GM23338 (cell line): Measurements from ENCODE around the gene C22orf23. TPM values are rescaled to one million over a fixed set of nuclear protein-coding genes. Genes with fewer than 3 reads are reported as not detected.

Experiments used
- ATAC-seq: fragments of 200-7000 bp; cut with Tn5 transposase; 3 replicates; pipeline ENCODE4 v1.9.1; 2020
- DNase-seq: peaks from one replicate; pipeline ENCODE4 v3.0.0-alpha.2; 2015; ENCODE audit warnings: low spot score
- H2AFZ ChIP-seq: fragments of 200-600 bp; sonication (generic); 2 replicates; pipeline ENCODE4 v1.8.0; 2016; ENCODE audit warnings: antibody characterized with exemption, mild to moderate bottlenecking, moderate library complexity
- H3F3A ChIP-seq: fragments of 200-600 bp; sonication (generic); replicated peaks from 2 replicates; pipeline ENCODE4 v1.8.0; 2017; ENCODE audit warnings: antibody characterized with exemption, mixed run types, low read depth
- H3K27ac ChIP-seq: fragments of 200-600 bp; sonication (generic); 2 replicates; pipeline ENCODE4 v1.6.1; 2016; ENCODE audit warnings: low read depth
- H3K27me3 ChIP-seq: fragments of 200-600 bp; sonication (generic); 2 replicates; pipeline ENCODE4 v1.8.0; 2016; ENCODE audit warnings: mild to moderate bottlenecking, mixed run types, moderate library complexity; ENCODE audit not compliant: insufficient read depth
- H3K36me3 ChIP-seq: fragments of 200-600 bp; sonication (generic); 2 replicates; pipeline ENCODE4 v1.8.0; 2016; ENCODE audit warnings: mild to moderate bottlenecking; ENCODE audit not compliant: insufficient read depth
- H3K4me1 ChIP-seq: fragments of 200-600 bp; sonication (generic); 2 replicates; pipeline ENCODE4 v1.8.0; 2016; ENCODE audit warnings: mild to moderate bottlenecking, moderate library complexity; ENCODE audit not compliant: insufficient read depth
- H3K4me2 ChIP-seq: fragments of 200-600 bp; sonication (generic); 2 replicates; pipeline ENCODE4 v1.7.1; 2017; ENCODE audit warnings: mixed run types
- H3K4me3 ChIP-seq: fragments of 200-600 bp; sonication (generic); 2 replicates; pipeline ENCODE4 v1.6.1; 2016; ENCODE audit warnings: mixed run types
- H3K79me2 ChIP-seq: fragments of 200-600 bp; sonication (generic); replicated peaks from 2 replicates; pipeline ENCODE4 v1.8.0; 2017; ENCODE audit warnings: mild to moderate bottlenecking; ENCODE audit not compliant: insufficient read depth
- H3K9me2 ChIP-seq: fragments of 200-600 bp; sonication (generic); 2 replicates; pipeline ENCODE4 v1.8.0; 2017; ENCODE audit not compliant: insufficient read depth
- H4K20me1 ChIP-seq: fragments of 200-600 bp; sonication (generic); replicated peaks from 2 replicates; pipeline ENCODE4 v1.8.0; 2017; ENCODE audit warnings: mild to moderate bottlenecking; ENCODE audit not compliant: insufficient read depth
- H3K27ac Mint-ChIP-seq: 2 replicates; pipeline ENCODE4 v1.8.0; 2020; ENCODE audit warnings: inconsistent platforms, mild to moderate bottlenecking, moderate library complexity, mixed read lengths
- H3K27me3 Mint-ChIP-seq: 3 replicates; pipeline ENCODE4 v1.8.0; 2022; ENCODE audit warnings: low read depth, mild to moderate bottlenecking, moderate library complexity, mixed read lengths, inconsistent platforms; ENCODE audit not compliant: insufficient read depth, poor library complexity
- H3K36me3 Mint-ChIP-seq: 3 replicates; pipeline ENCODE4 v1.8.0; 2021; ENCODE audit warnings: low read depth, mild to moderate bottlenecking, inconsistent platforms, moderate library complexity, mixed read lengths
- H3K4me1 Mint-ChIP-seq: 3 replicates; pipeline ENCODE4 v1.8.0; 2020; ENCODE audit warnings: mild to moderate bottlenecking, inconsistent platforms, mixed read lengths
- H3K4me3 Mint-ChIP-seq: 3 replicates; pipeline ENCODE4 v1.8.0; 2021; ENCODE audit warnings: moderate library complexity, mild to moderate bottlenecking, inconsistent platforms, mixed read lengths
- H3K9me3 Mint-ChIP-seq: 3 replicates; pipeline ENCODE4 v1.8.0; 2020; ENCODE audit warnings: moderate library complexity, mild to moderate bottlenecking, inconsistent platforms, mixed read lengths
- CREB1 ChIP-seq: fragments of 250-450 bp; sonication (Bioruptor Pico); IDR thresholded peaks from 2 replicates; pipeline ENCODE4 v1.5.0; 2020; ENCODE audit warnings: low read depth, mild to moderate bottlenecking, moderate library complexity
- EZH2 ChIP-seq: fragments of 200-600 bp; sonication (generic); IDR thresholded peaks from one replicate; pipeline ENCODE4 v1.8.0; 2017; ENCODE audit warnings: antibody characterized with exemption, mild to moderate bottlenecking, low read depth; ENCODE audit not compliant: unreplicated experiment
- JUNB ChIP-seq: IDR thresholded peaks from one replicate; pipeline ENCODE4 v1.6.1; 2016; ENCODE audit warnings: antibody characterized with exemption; ENCODE audit not compliant: unreplicated experiment
- NANOG ChIP-seq: IDR thresholded peaks from 2 replicates; pipeline ENCODE4 v1.6.1; 2016; ENCODE audit warnings: antibody characterized with exemption, borderline replicate concordance
- STAT1 ChIP-seq: IDR thresholded peaks from one replicate; pipeline ENCODE4 v1.6.1; 2016; ENCODE audit warnings: antibody characterized with exemption; ENCODE audit not compliant: unreplicated experiment
- ZNF114 ChIP-seq: fragments of 250-450 bp; sonication (Bioruptor Pico); IDR thresholded peaks from 2 replicates; pipeline ENCODE4 v1.5.0; 2020; ENCODE audit warnings: mild to moderate bottlenecking, moderate library complexity
- ZNF331 ChIP-seq: fragments of 250-450 bp; sonication (Bioruptor Pico); IDR thresholded peaks from 2 replicates; pipeline ENCODE4 v1.5.0; 2020; ENCODE audit warnings: low read depth, mild to moderate bottlenecking, moderate library complexity
- polyA plus RNA-seq: library from polyadenylated mRNA; unstranded; fragments of >200 nt; fragmentation: Nextera tagmentation; extraction: Ambion mirVana; gene quantifications from 2 replicates; pipeline ENCODE4 v1.2.1, GENCODE V29; 2016
- total RNA-seq: library from RNA; depleted of rRNA; stranded (reverse); fragments of >200 nt; shearing (Covaris generic); gene quantifications from 2 replicates; pipeline ENCODE4 v1.2.3, GENCODE V29; 2014
- TF ChIP-seq, protein P1 (sequence below): fragments of 250-450 bp; sonication (Bioruptor Pico); IDR thresholded peaks from 2 replicates; pipeline ENCODE4 v1.5.0; 2020; ENCODE audit warnings: mild to moderate bottlenecking, moderate library complexity
- TF ChIP-seq, protein P2 (sequence below): IDR thresholded peaks from one replicate; pipeline ENCODE4 v1.6.1; 2018; ENCODE audit warnings: antibody characterized with exemption; ENCODE audit not compliant: unreplicated experiment
- TF ChIP-seq, protein P3 (sequence below), 2 experiments: fragments of 200-600 bp in 1 of 2; sonication (generic) in 1 of 2; conservative IDR thresholded peaks; 2 replicates each; pipeline versions ENCODE4 v1.5.1 to v1.6.1; 2016 to 2017; ENCODE audit warnings: antibody characterized with exemption in 2 of 2, low read depth in 2 of 2, mild to moderate bottlenecking in 2 of 2, moderate library complexity in 1 of 2

The C22orf23 gene
- total and polyA plus RNA-seq, 2 experiments from 2014 or later, result 0.38 TPM; not detected in 1

DNA sequence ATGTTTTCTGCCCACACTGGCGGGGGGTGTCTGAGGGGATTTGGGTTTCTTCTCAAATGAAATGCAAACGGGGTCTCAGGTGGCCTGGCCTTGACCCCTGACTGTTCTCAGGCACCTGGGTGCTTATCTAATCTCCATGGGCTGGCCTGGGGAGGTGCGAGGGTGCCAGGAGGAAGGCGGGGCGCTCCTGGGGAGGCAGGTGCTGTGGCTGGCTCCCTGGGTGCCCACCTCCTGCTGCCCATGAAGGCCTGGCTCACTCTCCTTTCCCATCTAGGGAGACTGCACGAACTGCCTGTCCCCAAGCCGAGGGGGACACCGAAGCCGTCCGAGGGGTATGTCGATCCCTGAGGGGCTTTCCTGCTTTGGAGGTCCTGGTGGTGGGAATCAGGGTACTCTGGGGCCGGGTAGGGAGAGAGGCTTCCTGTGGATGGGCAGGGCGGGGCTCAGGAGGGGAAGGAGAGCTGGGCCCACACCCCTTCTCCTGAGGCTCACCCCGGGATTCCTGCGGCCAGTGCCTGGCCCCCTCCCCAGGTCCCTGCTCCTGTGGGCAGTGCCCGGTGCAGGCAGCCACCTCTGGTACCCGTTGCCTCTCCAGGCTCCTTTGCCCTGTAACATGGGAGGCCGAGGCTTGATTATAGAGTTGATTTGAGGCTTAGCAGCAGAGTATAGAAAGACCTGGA lies 28.9 kb downstream of the C22orf23 start (continued):
- TF ChIP-seq, protein P1, sequence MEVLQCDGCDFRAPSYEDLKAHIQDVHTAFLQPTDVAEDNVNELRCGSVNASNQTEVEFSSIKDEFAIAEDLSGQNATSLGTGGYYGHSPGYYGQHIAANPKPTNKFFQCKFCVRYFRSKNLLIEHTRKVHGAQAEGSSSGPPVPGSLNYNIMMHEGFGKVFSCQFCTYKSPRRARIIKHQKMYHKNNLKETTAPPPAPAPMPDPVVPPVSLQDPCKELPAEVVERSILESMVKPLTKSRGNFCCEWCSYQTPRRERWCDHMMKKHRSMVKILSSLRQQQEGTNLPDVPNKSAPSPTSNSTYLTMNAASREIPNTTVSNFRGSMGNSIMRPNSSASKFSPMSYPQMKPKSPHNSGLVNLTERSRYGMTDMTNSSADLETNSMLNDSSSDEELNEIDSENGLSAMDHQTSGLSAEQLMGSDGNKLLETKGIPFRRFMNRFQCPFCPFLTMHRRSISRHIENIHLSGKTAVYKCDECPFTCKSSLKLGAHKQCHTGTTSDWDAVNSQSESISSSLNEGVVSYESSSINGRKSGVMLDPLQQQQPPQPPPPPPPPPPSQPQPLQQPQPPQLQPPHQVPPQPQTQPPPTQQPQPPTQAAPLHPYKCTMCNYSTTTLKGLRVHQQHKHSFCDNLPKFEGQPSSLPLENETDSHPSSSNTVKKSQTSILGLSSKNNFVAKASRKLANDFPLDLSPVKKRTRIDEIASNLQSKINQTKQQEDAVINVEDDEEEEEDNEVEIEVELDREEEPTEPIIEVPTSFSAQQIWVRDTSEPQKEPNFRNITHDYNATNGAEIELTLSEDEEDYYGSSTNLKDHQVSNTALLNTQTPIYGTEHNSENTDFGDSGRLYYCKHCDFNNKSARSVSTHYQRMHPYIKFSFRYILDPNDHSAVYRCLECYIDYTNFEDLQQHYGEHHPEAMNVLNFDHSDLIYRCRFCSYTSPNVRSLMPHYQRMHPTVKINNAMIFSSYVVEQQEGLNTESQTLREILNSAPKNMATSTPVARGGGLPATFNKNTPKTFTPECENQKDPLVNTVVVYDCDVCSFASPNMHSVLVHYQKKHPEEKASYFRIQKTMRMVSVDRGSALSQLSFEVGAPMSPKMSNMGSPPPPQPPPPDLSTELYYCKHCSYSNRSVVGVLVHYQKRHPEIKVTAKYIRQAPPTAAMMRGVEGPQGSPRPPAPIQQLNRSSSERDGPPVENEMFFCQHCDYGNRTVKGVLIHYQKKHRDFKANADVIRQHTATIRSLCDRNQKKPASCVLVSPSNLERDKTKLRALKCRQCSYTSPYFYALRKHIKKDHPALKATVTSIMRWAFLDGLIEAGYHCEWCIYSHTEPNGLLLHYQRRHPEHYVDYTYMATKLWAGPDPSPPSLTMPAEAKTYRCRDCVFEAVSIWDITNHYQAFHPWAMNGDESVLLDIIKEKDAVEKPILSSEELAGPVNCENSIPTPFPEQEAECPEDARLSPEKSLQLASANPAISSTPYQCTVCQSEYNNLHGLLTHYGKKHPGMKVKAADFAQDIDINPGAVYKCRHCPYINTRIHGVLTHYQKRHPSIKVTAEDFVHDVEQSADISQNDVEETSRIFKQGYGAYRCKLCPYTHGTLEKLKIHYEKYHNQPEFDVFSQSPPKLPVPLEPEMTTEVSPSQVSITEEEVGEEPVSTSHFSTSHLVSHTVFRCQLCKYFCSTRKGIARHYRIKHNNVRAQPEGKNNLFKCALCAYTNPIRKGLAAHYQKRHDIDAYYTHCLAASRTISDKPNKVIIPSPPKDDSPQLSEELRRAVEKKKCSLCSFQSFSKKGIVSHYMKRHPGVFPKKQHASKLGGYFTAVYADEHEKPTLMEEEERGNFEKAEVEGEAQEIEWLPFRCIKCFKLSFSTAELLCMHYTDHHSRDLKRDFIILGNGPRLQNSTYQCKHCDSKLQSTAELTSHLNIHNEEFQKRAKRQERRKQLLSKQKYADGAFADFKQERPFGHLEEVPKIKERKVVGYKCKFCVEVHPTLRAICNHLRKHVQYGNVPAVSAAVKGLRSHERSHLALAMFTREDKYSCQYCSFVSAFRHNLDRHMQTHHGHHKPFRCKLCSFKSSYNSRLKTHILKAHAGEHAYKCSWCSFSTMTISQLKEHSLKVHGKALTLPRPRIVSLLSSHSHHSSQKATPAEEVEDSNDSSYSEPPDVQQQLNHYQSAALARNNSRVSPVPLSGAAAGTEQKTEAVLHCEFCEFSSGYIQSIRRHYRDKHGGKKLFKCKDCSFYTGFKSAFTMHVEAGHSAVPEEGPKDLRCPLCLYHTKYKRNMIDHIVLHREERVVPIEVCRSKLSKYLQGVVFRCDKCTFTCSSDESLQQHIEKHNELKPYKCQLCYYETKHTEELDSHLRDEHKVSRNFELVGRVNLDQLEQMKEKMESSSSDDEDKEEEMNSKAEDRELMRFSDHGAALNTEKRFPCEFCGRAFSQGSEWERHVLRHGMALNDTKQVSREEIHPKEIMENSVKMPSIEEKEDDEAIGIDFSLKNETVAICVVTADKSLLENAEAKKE (CRISPR knock-in tag), result no peak
- TF ChIP-seq NANOG, result no peak
- TF ChIP-seq ZNF114, result no peak
- TF ChIP-seq ZNF331 (CRISPR knock-in tag), result no peak

DNA sequence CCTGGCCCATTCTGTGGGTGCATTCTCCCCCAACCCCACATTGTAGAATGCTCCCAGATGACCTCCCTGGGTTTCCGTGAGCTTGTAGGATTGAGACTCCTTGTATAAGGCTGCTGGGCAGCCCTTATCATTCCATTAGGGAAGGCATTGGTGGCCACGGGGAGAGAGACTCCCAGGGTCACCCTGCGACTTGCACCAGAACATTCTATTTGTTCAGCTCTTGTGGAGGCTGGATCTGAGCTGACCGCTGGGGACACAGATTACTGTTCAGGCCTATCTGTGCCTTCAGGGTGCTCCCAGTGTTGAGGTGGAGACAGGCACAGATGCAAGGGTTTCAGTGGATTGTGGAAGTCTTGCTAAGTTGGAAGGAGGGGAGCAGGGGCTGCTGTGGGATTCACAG lies 29.5 kb downstream of the C22orf23 start:
- Histone ChIP-seq H3K27me3 (no peaks in the 10 kb centered on the region), H3K27ac (no peak overlapping the region), H2AFZ (no peak overlapping the region), H4K20me1 (no peaks in the 10 kb centered on the region), H3K79me2 (no peaks in the 10 kb centered on the region), H3K4me2 (no peak overlapping the region), H3F3A (no peaks in the 10 kb centered on the region), H3K4me3 (no peak overlapping the region), H3K4me1 (no peaks in the 10 kb centered on the region), H3K9me2 (no peaks in the 10 kb centered on the region), H3K36me3 (no peaks in the 10 kb centered on the region)
- Mint-ChIP-seq H3K27ac (no peak overlapping the region), H3K27me3 (peaks cover 4% of the 10 kb centered on the region), H3K4me1 (no peaks in the 10 kb centered on the region), H3K4me3 (no peak overlapping the region), H3K9me3 (no peaks in the 10 kb centered on the region), H3K36me3 (peaks cover 13% of the 10 kb centered on the region; the same call in 2 of the 3 replicates)
- no peak for ATAC-seq
- no peak for DNase-seq
- TF ChIP-seq EZH2, result no peak
- TF ChIP-seq, protein P2, sequence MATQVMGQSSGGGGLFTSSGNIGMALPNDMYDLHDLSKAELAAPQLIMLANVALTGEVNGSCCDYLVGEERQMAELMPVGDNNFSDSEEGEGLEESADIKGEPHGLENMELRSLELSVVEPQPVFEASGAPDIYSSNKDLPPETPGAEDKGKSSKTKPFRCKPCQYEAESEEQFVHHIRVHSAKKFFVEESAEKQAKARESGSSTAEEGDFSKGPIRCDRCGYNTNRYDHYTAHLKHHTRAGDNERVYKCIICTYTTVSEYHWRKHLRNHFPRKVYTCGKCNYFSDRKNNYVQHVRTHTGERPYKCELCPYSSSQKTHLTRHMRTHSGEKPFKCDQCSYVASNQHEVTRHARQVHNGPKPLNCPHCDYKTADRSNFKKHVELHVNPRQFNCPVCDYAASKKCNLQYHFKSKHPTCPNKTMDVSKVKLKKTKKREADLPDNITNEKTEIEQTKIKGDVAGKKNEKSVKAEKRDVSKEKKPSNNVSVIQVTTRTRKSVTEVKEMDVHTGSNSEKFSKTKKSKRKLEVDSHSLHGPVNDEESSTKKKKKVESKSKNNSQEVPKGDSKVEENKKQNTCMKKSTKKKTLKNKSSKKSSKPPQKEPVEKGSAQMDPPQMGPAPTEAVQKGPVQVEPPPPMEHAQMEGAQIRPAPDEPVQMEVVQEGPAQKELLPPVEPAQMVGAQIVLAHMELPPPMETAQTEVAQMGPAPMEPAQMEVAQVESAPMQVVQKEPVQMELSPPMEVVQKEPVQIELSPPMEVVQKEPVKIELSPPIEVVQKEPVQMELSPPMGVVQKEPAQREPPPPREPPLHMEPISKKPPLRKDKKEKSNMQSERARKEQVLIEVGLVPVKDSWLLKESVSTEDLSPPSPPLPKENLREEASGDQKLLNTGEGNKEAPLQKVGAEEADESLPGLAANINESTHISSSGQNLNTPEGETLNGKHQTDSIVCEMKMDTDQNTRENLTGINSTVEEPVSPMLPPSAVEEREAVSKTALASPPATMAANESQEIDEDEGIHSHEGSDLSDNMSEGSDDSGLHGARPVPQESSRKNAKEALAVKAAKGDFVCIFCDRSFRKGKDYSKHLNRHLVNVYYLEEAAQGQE, result no peak
- TF ChIP-seq, protein P3, sequence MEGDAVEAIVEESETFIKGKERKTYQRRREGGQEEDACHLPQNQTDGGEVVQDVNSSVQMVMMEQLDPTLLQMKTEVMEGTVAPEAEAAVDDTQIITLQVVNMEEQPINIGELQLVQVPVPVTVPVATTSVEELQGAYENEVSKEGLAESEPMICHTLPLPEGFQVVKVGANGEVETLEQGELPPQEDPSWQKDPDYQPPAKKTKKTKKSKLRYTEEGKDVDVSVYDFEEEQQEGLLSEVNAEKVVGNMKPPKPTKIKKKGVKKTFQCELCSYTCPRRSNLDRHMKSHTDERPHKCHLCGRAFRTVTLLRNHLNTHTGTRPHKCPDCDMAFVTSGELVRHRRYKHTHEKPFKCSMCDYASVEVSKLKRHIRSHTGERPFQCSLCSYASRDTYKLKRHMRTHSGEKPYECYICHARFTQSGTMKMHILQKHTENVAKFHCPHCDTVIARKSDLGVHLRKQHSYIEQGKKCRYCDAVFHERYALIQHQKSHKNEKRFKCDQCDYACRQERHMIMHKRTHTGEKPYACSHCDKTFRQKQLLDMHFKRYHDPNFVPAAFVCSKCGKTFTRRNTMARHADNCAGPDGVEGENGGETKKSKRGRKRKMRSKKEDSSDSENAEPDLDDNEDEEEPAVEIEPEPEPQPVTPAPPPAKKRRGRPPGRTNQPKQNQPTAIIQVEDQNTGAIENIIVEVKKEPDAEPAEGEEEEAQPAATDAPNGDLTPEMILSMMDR (conservative IDR thresholded peaks at IDR 0.05; ENCODE audit: low read depth in 2 of 2), result no peak
- no peak for TF ChIP-seq ZNF331 (CRISPR knock-in tag)
- TF ChIP-seq JUNB, result no peak
- no peak for TF ChIP-seq CREB1
- no peak for TF ChIP-seq NANOG
- TF ChIP-seq STAT1, result no peak
- TF ChIP-seq ZNF114, result no peak
